HG02885 (cell line): ENCODE measurements around the gene SPRY4.
"Not testable (repeated sequence)": the region's sequence is repeated elsewhere in the genome, so short reads cannot be mapped to it uniquely, and the experiment has no call there.

Experiments used
- ATAC-seq: cut with Tn5 transposase; IDR thresholded peaks from one replicate; pipeline ENCODE4 v1.9.1; 2021; ENCODE audit warnings: mild to moderate bottlenecking; ENCODE audit not compliant: unreplicated experiment, poor library complexity

Gene SPRY4

DNA sequence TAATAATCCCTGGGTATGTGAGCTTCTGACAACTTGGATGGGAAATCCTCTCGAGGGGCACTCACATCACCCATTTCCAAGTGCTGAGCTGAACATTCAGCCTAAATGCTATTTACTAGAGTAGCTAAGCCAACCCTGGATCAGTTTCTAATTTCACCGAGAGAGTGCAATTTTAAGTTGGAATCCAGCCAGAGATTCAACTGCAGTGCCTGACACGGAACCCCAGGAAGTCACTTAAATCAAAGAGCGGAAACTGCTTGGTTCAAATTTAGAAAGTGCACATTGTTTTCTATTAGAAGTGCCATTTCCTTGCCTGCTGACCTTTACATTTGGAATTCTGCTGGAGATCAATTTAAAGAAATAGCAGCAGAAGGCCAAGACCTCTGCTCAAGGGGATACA lies 8.8 kb downstream of the SPRY4 start:
- ATAC-seq = no peak

DNA sequence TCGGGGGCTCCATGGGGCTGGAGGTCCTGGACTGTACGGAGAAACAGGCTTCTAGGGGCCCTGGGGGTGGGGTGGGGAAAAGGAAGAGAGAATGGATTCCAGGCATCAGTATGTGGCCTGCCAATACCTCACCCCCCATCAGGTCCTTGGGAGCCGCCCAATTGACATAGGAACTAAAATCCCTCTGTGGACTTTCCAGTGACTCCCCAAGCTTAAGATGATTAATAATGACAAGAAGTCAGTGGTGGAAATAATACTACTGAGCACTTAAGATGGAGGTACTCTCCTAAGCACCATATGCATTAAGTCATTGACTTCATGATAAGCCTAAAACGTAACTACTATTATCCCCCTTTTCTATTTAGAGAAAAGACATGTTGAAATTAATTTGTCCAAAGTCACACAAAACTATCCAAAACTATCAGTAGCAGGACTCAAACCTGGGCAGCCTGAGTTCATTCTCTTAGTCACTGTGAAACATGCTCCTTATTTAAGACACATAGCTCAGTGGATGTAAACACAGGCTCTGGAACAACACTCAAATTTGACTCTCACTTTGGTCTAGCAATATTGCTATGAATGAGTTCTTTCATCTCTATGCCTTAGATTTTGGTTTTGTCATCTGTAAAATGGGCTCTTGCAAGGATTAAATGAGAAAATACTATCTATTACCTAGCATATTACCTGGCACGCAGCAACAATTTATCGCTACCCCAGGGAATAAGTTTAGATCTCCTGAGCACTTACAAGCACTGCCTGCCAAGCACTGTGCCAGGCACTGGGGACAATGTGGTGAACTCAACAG lies 9.5 kb downstream of the SPRY4 start:
- no peak for ATAC-seq

DNA sequence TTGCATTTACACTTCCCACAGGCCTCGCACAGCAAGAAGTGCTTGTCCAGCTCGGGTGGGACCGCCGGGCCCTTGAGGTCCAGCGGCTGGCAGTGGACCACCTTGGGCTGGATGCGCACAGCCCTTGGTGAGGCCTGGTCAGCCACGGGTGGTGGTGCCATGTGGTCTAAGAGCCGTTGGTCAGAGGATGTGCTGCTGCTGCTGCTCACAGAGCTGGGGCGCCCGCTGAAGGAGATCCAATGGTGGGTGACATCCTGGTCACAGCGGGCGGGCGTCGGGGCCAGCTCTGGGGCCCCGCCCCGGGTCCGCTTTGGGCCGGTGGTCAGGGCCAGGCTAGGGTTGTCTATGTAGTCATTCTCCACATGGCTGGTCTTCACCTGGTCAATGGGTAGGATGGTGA lies 10.2 kb downstream of the SPRY4 start:
- ATAC-seq = no peak

- no peak for ATAC-seq
These were observed 10.7 kb downstream of the SPRY4 start for GRCh38 chr5:142314109-142314508.

DNA sequence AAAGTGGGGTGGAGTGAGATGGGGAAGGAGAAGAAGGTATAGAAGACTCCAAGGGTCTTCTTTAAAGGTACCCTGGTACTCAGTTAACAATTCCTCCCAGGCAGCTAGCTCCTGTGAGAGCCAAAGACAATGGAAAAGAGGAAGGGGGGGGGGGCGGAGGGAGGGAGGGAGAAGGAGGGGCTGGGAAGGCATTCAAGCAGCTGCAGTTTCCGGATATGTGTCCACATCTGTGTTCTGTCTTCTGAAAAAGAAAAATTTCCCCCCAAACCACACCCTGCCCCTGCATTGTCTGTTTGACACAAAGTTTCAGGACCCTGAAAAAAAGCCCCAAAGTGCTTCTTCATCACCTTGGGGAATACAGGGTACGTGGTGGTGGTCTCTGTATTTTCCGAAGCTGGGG lies 11.1 kb downstream of the SPRY4 start:
- no peak for ATAC-seq

DNA sequence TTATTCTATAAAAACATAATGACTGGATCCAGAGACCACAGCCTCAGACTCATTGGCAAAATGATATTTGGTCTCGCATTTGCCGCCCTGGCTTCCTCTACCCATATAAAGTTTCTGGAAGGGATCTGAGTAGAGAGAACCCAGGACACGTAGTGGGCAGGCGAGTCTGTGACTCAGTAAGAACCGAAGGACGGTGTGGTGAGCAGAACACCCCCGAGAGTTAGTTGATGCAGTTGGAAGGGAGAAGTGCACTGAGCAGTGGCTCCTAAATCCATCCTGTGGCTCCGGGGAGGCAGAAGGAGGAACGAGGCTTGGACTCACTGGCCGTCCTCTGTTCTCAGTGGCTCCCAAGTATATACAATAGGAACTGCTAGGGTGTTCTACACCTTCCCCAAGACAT lies 11.5 kb downstream of the SPRY4 start:
- ATAC-seq = no peak

DNA sequence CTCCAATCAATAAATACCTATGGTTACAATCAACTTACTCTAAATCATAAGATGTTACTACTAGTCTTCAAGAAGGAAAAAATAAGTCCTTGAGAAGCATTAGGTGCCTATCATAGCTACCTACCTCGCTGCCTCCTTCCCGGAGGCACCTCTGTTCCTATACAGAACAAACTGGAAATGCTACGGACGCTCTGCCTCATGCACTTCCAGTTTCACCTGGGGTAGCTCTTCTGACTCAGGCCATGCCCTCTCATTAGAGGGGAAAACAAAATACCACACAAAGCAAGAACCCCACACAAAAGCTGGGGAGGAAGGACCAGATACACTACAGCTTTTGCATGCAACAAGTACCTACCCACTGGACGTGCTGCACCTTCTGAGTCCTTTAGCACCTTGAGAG lies 12.4 kb downstream of the SPRY4 start:
- no peak for ATAC-seq

GRCh38 chr5:142311725-142312124 lies 13.1 kb downstream of the SPRY4 start:
- ATAC-seq = no peak

DNA sequence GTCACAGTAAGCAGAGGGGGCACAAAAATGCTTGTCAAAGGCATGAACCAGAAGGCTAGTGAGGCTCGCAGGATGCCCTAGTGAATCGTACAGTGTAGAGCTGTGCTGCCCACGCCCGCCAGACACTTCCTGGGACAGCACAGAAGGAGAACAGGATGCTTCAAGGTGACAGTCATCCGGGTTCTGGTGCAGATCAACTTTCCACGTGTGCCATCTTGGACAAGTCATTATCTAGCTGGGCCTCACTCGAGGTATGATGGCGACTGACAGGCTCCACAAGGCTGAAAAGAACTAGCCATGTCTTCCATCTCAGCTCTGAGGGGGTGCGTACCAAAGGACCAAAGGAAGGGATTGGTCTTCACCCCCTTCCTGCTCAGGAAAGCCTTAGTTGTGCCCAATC lies 14.0 kb downstream of the SPRY4 start:
- ATAC-seq = no peak

- ATAC-seq = no peak
These were observed 15.0 kb downstream of the SPRY4 start for GRCh38 chr5:142309747-142310318.

DNA sequence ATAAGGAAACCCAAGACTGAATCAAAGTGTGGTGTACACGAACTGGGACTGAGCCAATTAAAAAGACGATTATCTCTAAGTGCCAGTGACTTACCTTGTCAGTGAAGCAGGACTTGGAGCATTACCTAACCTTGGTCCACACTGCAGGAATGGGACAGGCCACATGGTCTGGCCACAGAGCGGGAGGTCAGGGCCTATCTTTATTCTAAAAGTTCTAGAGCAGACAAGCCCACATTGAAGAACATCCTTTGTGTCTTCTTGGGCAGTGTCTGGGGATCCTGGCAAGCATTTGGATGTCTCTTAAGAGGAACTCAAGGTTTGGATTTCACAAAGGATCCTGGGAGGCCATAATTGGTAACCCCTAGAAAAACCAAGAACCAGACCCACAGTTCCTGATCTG lies 16.5 kb downstream of the SPRY4 start:
- ATAC-seq = no peak

DNA sequence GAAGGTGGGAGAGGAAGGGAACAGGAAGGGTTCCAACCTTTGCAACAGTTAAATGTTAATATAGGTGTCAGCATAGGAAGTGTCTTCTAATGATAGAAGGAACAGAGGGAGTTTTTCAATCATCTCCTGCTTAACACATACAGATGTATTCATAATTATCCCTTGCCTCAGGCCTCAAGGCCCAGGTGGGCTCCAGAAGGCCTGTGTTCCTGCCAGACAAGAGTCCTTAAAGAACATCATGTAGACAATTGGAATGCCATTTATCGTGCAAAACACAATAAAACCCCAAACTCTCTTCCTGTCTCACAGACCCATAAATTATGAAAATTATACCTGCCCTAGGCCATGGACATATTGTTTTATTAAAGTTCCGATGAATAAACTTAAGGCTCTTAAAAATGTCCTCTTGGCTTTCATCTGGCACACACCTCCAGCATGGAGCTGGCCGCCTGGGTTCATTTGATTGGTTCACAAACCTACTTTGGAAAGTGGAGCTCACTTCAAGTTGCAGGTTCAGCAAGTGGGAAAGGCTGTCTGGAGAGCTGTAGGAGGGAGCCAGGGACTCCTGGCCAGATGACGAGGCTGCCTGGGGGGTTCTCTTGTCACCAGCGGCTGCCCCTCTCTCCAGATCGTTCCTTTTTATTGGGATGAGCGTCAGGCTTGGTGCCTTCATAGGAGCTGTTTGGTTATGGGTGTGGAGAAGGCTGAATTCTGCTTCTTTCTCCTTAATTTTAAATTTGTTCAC lies 17.5 kb downstream of the SPRY4 start:
- no peak for ATAC-seq

DNA sequence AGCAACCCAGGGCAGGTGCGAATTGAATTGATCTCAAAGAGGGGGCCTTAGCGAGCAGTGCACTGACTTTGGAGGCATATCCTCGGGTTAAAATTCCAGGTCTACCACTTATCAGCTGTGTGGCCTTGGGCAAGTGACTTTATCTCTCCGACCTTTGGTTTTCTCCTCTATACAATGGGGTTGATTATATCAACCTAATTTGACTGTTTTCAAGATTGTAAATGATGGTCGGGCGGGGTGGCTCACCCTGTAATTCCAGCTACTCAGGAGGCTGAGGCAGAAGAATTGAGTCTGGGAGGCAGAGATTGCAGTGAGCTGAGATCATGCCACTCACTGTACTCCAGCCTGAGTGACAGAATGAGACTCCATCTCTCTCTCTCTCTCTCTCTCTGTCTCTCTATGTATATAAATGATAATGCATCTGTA lies 18.7 kb downstream of the SPRY4 start:
- no peak for ATAC-seq

DNA sequence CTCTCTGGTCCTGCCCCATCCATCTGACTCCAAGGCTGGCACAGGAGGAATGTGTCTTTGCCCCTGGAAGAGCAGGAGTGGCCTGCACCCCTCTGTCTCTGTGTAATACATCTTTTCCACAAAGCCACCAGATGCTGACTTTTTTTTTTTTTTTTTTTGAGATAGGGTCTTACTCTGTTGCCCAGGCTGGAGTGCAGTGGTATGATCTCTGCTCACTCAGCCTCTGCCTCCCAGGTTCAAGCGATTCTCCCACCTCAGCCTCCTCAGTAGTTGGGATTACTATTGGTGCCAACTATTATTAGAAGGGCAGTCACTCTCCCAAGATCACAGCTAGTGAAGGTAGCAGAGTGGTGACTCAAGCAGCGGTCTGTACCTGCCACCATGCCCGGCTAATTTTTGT lies 19.6 kb downstream of the SPRY4 start:
- ATAC-seq = no peak

DNA sequence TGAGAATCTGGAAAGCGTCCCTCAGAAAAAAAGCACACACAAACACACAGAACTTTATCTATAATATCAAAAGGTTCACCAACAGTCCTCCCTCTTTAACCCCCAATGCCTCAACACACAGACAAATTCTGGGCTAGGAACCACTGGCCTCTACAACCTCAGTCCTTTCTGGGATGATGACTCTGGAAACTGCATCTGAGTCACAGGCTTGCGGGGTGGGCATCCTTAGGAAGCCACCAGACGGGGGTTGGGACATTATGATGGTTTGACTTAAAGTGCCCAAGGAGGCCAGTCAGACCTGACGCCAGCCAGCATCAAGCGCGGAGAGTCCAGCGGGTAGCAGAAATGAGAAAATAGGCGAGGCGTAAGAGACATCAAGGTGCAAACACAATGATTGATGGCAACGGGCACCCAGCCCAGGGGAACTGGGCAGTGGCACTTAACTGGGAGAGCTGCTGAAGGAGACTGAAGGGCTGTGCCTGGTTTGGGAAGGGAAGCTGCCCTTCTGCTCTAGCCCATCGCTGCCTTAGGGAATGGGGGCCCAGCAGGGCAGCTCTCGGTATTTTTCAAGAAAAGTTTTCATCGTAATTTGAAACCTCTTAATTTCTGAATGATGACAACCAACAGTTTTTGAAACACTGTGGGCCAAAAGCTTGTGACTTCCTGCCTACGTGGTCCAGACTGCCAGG lies 20.7 kb downstream of the SPRY4 start:
- ATAC-seq = no peak

DNA sequence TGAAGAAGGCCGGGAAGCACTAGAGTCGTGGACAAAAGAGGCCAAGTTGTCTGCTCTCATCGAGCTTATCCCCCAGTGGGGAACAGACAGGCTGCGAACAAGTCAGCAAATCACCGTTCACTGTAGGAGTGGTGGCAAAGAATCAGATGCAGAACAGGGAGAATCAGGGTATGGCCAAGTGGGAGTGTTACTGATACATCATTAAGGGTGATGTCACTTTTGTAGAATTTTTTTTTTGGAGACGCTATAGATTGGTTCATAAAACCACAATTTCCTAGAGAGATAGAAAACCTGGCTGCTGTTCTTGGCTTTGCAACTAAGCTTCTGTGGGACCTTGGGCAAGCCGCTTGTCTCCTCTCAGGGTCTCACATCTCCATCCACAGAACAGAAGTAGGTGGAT lies 21.3 kb downstream of the SPRY4 start:
- no peak for ATAC-seq

DNA sequence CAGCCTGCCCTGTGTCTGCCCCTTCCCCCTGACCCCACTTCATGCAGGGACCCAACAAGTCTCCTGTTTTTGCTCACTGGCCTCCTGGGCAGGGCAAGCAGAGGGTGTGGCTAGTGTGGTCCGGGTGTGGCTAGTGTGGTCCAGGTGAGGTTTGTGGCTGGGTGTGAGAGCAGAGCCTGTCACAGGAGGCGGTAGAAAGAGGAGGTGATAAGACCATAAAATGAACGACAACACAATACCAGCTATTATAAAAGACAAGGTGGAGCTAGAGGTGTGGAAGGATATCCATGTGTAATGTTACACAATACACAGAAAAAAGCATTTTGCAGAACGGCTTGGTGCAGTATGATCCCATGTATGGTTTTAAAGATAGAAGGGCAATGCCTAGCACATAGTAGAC lies 23.3 kb downstream of the SPRY4 start:
- no peak for ATAC-seq

GRCh38 chr5:142300677-142301076 lies 24.1 kb downstream of the SPRY4 start:
- no peak for ATAC-seq

DNA sequence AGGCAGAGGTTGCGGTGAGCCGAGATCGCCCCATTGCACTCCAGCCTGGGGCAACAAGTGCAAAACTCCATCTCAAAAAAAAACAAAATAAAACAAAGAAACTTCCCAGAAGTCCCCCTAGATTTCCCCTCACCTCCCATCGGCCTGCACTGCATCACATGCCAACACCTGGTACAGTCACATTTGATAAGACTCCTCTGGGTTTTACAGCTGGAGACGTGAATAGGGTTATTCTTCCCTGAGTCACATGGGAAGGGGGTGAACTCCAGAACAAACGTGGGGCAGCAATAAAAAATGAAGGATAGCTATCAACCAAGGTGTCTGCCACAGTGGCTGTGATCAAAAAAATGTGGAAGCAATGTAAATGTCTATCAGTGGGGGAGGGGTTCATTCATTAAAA lies 26.0 kb downstream of the SPRY4 start:
- no peak for ATAC-seq

DNA sequence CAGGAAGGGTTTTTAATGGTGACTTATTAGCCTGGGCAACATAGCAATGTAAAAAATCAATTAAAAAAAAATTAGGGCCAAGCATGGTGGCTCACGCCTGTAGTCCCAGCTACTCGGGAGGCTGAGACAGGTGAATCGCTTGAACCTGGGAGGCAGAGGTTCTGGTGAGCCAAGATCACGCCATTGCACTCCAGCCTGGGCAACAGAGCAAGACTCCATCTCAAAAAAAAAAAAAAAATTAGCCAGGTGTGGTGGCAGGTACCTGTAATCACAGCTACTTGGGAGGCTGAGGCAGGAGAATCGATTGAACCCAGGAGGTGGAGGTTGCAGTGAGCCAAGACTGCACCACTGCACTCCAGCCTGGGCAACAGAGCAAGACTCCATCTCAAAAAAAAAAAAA lies 27.0 kb downstream of the SPRY4 start:
- not testable (repeated sequence) for ATAC-seq

DNA sequence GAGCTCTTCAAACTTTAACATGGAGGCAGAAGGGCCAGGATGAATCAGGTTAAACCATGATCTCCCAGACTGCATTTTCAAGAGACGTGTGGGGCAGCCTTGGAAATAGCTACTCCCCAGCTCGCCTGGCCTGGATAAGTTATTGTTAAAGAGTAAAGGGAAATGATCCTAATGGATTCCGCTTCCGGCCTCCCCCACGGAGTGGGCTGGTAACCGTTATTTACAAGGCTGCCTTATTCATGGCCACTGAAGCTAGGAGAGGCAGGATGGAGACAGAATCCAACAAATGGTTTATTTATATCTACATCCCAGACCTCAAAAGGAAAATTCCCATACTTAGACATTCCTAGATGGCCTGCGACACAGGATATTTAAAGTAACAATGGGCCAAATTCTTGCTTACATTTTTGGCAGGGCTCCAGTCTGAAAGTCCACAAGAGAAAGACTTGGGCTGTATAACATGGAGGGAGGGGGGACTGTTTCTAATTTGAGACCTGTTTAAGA lies 27.9 kb downstream of the SPRY4 start:
- no peak for ATAC-seq
